Stimulated activated CD8-positive, alpha-beta memory T cell treated with anti-CD3 and anti-CD28 coated beads, Interleukin-15, amount 100 ng/mL, for 24 hours (primary cell): ENCODE data around the gene SCAND1.
A peak's percentile ranks its signal among the peaks of the same experiment; 100 is the strongest.
"Not testable (repeated sequence)": the region's sequence is repeated elsewhere in the genome, so short reads cannot be mapped to it uniquely, and the experiment has no call there.

ENCODE experiments used
- DNase-seq: peaks from one replicate; pipeline ENCODE4 v3.0.0-alpha.2; 2020; ENCODE audit warnings: low read depth

SCAND1 gene

GRCh38 chr20:35959291-35959690 is 5.0 kb upstream of the SCAND1 start:
- DNase-seq = not testable (repeated sequence)

GRCh38 chr20:35956616-35957015 is 2.3 kb upstream of the SCAND1 start:
- no peak for DNase-seq

GRCh38 chr20:35954907-35955251 is 577 bp upstream of the SCAND1 start:
- no peak for DNase-seq

GRCh38 chr20:35953387-35954199 is 709 bp downstream of the SCAND1 start:
- peak; percentile 44 for DNase-seq

GRCh38 chr20:35952480-35953386 is 1.6 kb downstream of the SCAND1 start:
- DNase-seq = no peak

GRCh38 chr20:35952080-35952479 is 2.2 kb downstream of the SCAND1 start:
- DNase-seq = not testable (repeated sequence)

GRCh38 chr20:35950093-35950492 is 4.2 kb downstream of the SCAND1 start:
- DNase-seq = no peak

- DNase-seq = no peak
Observed at GRCh38 chr20:35947907-35948306, 6.4 kb downstream of the SCAND1 start.

- DNase-seq = no peak
Observed at GRCh38 chr20:35947489-35947888, 6.8 kb downstream of the SCAND1 start.

GRCh38 chr20:35942243-35942642 is 12.1 kb downstream of the SCAND1 start:
- no peak for DNase-seq

GRCh38 chr20:35941620-35942019 is 12.7 kb downstream of the SCAND1 start:
- no peak for DNase-seq

GRCh38 chr20:35939264-35939663 is 15.0 kb downstream of the SCAND1 start:
- no peak for DNase-seq

GRCh38 chr20:35934050-35934449 is 20.3 kb downstream of the SCAND1 start:
- DNase-seq = no peak

- no peak for DNase-seq
Observed at GRCh38 chr20:35929301-35929700, 25.0 kb downstream of the SCAND1 start.

GRCh38 chr20:35920523-35920922 is 33.8 kb downstream of the SCAND1 start:
- DNase-seq = no peak

- DNase-seq = no peak
Observed at GRCh38 chr20:35918021-35918420, 36.3 kb downstream of the SCAND1 start.

GRCh38 chr20:35917077-35917476 is 37.2 kb downstream of the SCAND1 start:
- no peak for DNase-seq

GRCh38 chr20:35912881-35913280 is 41.4 kb downstream of the SCAND1 start:
- DNase-seq = no peak

- no peak for DNase-seq
Observed at GRCh38 chr20:35910254-35910653, 44.0 kb downstream of the SCAND1 start.

- no peak for DNase-seq
Observed at GRCh38 chr20:35909796-35910195, 44.5 kb downstream of the SCAND1 start.

- no peak for DNase-seq
Observed at GRCh38 chr20:35909176-35909575, 45.1 kb downstream of the SCAND1 start.

- no peak for DNase-seq
Observed at GRCh38 chr20:35908007-35908406, 46.3 kb downstream of the SCAND1 start.

GRCh38 chr20:35907017-35907701 is 47.1 kb downstream of the SCAND1 start:
- DNase-seq = no peak
